ENCODE data around the gene NYNRIN. TPM values are rescaled to one million over a fixed set of nuclear protein-coding genes. Genes with fewer than 3 reads are reported as not detected.
A peak's percentile ranks its signal among the peaks of the same experiment; 100 is the strongest.

The NYNRIN gene
- total RNA-seq, 1 experiment from 2014 or later: 18.7 TPM

- peak; percentile 57 for DNase-seq
- Mint-ChIP-seq H3K27ac (peak overlapping the region; percentile 57 to 94 (median 80); a peak in 3 of 7 replicates), H3K4me1 (peaks cover 16 to 17% of the 10 kb centered on the region in 2 experiments), H3K4me3 (peak overlapping the region; percentile 77 to 93), H3K9me3 (no peaks in the 10 kb centered on the region), H3K36me3 (ENCODE audit: insufficient read depth in 1 of 3, low read depth in 3 of 3) (peaks cover 0 to 20% (median 11%) of the 10 kb centered on the region in 3 experiments; a peak in 6 of 7 replicates), H3K27me3 (ENCODE audit: low read depth) (peaks cover 16% of the 10 kb centered on the region)
- no peak overlapping the region for H2BK120ac ChIP-seq (ENCODE audit: low read depth, low read length, poor library complexity, severe bottlenecking)
- H4K5ac ChIP-seq (ENCODE audit: insufficient read length, low read depth, low read length): no peak overlapping the region
- no peak overlapping the region for H2AK5ac ChIP-seq (ENCODE audit: insufficient read length, low read length)
- H2BK5ac ChIP-seq (ENCODE audit: insufficient read length, low read length): no peak overlapping the region
- no peak overlapping the region for H3K9ac ChIP-seq (ENCODE audit: extremely low read depth, insufficient read length, low read length)
- H3K4me1 ChIP-seq (ENCODE audit: insufficient read depth, low read length): no peaks in the 10 kb centered on the region; the same call in 1 of the 2 replicates
- H2BK15ac ChIP-seq (ENCODE audit: low read depth, low read length): no peak overlapping the region
- no peaks in the 10 kb centered on the region for H4K20me1 ChIP-seq (ENCODE audit: control insufficient read depth, insufficient read depth, insufficient read length)
- H3K23ac ChIP-seq (ENCODE audit: insufficient read length, low read depth, low read length): no peak overlapping the region
- no peak overlapping the region for H3K27ac ChIP-seq (ENCODE audit: insufficient read length, low read depth, low read length)
- no peak overlapping the region for H2BK20ac ChIP-seq (ENCODE audit: low read depth, low read length, poor library complexity, severe bottlenecking)
- peak overlapping the region; percentile 69 for H3K4me2 ChIP-seq (ENCODE audit: insufficient read depth, insufficient read length, low read length)
- no peak overlapping the region for H3K56ac ChIP-seq (ENCODE audit: insufficient read length, low read depth, low read length)
- H3K79me2 ChIP-seq (ENCODE audit: insufficient read depth, low read length): no peaks in the 10 kb centered on the region
- no peak overlapping the region for H3K4ac ChIP-seq (ENCODE audit: low read depth, low read length)
- no peak overlapping the region for H2BK12ac ChIP-seq (ENCODE audit: insufficient read length, low read depth, low read length)
- no peak overlapping the region for H3T11ph ChIP-seq (ENCODE audit: low read length)
- no peak overlapping the region for H2AFZ ChIP-seq (ENCODE audit: low read length)
- H3K23me2 ChIP-seq (ENCODE audit: insufficient read length, low read depth, low read length, poor library complexity, severe bottlenecking): peaks cover 19% of the 10 kb centered on the region
- H4K91ac ChIP-seq (ENCODE audit: insufficient read length, low read depth, low read length): no peak overlapping the region
- H3K14ac ChIP-seq (ENCODE audit: insufficient read depth, low read length): no peak overlapping the region
- no peak overlapping the region for H4K8ac ChIP-seq (replicated peaks; ENCODE audit: insufficient read length, low read depth, low read length)
- no peaks in the 10 kb centered on the region for H3K9me3 ChIP-seq (ENCODE audit: control insufficient read depth, low read depth, low read length)
- no CpG with 5 or more reads among the region's 15 CpGs for WGBS (ENCODE audit: extremely low coverage, insufficient read length, low lambda C conversion rate)
- H3K18ac ChIP-seq (ENCODE audit: insufficient read length, low read depth, low read length): peak overlapping the region; percentile 12
- H3K27me3 ChIP-seq (ENCODE audit: insufficient read depth, low read length): no peaks in the 10 kb centered on the region
- no peak for TF ChIP-seq CTCF (conservative IDR thresholded peaks at IDR 0.05)
- H3K79me1 ChIP-seq (ENCODE audit: insufficient read depth, low read depth, low read length, poor library complexity, severe bottlenecking): no peaks in the 10 kb centered on the region
Observed at GRCh38 chr14:24368212-24368561, 30.6 kb upstream of the NYNRIN start.
